ENCODE measurements around the gene MINAR1. TPM values are rescaled to one million over a fixed set of nuclear protein-coding genes. Genes with fewer than 3 reads are reported as not detected.

The MINAR1 gene
- 0.34 and 0.43 TPM in 2 replicates for total RNA-seq

GRCh38 chr15:79431636-79432344 lies at the start of gene MINAR1:
Gene MINAR1 (plus strand): TSS chr15:79432336. CDS start chr15:79456148, 23,812 bp downstream.

Other genes starting within 250 kb of the MINAR1 start
- gene ANKRD34C, start 149.6 kb upstream of the MINAR1 start, total RNA-seq = not detected in 2 replicates
- 84.6 and 102 TPM in 2 replicates for gene TMED3, start 121.2 kb upstream of the MINAR1 start, total RNA-seq